Measurements from ENCODE around the gene PLEKHH2. TPM values are rescaled to one million over a fixed set of nuclear protein-coding genes. Genes with fewer than 3 reads are reported as not detected.

PLEKHH2 gene
- total RNA-seq, 1 experiment from 2014 or later, result 3.1 TPM

GRCh38 chr2:43593254-43593653 is 43.8 kb upstream of the PLEKHH2 start:
- Histone ChIP-seq H2BK5ac (ENCODE audit: insufficient read length, low read length) (no peak overlapping the region), H3K27me3 (ENCODE audit: insufficient read depth, low read length) (no peaks in the 10 kb centered on the region), H3K56ac (ENCODE audit: insufficient read length, low read depth, low read length) (no peak overlapping the region), H3K4me2 (ENCODE audit: insufficient read depth, insufficient read length, low read length) (no peak overlapping the region), H2BK20ac (ENCODE audit: low read depth, low read length, poor library complexity, severe bottlenecking) (no peak overlapping the region), H2AK5ac (ENCODE audit: insufficient read length, low read length) (no peak overlapping the region), H3K18ac (ENCODE audit: insufficient read length, low read depth, low read length) (no peak overlapping the region), H2AFZ (ENCODE audit: low read length) (no peak overlapping the region), H4K8ac (replicated peaks; ENCODE audit: insufficient read length, low read depth, low read length) (no peak overlapping the region), H3K4ac (ENCODE audit: low read depth, low read length) (no peak overlapping the region), H3K14ac (ENCODE audit: insufficient read depth, low read length) (no peak overlapping the region), H4K91ac (ENCODE audit: insufficient read length, low read depth, low read length) (no peak overlapping the region), H4K5ac (ENCODE audit: insufficient read length, low read depth, low read length) (no peak overlapping the region), H2BK120ac (ENCODE audit: low read depth, low read length, poor library complexity, severe bottlenecking) (no peak overlapping the region), H2BK12ac (ENCODE audit: insufficient read length, low read depth, low read length) (no peak overlapping the region), H2BK15ac (ENCODE audit: low read depth, low read length) (no peak overlapping the region), H3T11ph (ENCODE audit: low read length) (no peak overlapping the region), H3K23ac (ENCODE audit: insufficient read length, low read depth, low read length) (no peak overlapping the region), H3K9me3 (ENCODE audit: control insufficient read depth, low read depth, low read length) (no peaks in the 10 kb centered on the region), H3K9ac (ENCODE audit: extremely low read depth, insufficient read length, low read length) (no peak overlapping the region), H3K79me1 (ENCODE audit: insufficient read depth, low read depth, low read length, poor library complexity, severe bottlenecking) (no peaks in the 10 kb centered on the region), H3K23me2 (ENCODE audit: insufficient read length, low read depth, low read length, poor library complexity, severe bottlenecking) (peaks cover 9% of the 10 kb centered on the region), H3K27ac (ENCODE audit: insufficient read length, low read depth, low read length) (no peak overlapping the region), H3K4me1 (ENCODE audit: insufficient read depth, low read length) (no peaks in the 10 kb centered on the region), H4K20me1 (ENCODE audit: control insufficient read depth, insufficient read depth, insufficient read length) (no peaks in the 10 kb centered on the region), H3K79me2 (ENCODE audit: insufficient read depth, low read length) (peaks cover 3% of the 10 kb centered on the region; the same call in 1 of the 2 replicates)
- no peaks in the 10 kb centered on the region for H3K9me3 Mint-ChIP-seq
- peaks cover 2% of the 10 kb centered on the region; the same call in 1 of the 2 replicates for H3K27me3 Mint-ChIP-seq (ENCODE audit: low read depth)
- no peak for TF ChIP-seq CTCF (conservative IDR thresholded peaks at IDR 0.05)
- H3K4me1 Mint-ChIP-seq, result peaks cover 10 to 13% of the 10 kb centered on the region in 2 experiments
- H3K4me3 Mint-ChIP-seq, result no peak overlapping the region
- H3K36me3 Mint-ChIP-seq (ENCODE audit: insufficient read depth in 1 of 3, low read depth in 3 of 3), result peaks cover 0 to 14% (median 3%) of the 10 kb centered on the region in 3 experiments; a peak in 4 of 7 replicates
- H3K27ac Mint-ChIP-seq, result peak overlapping the region in 1 of 3 experiments; percentile 74; a peak in 1 of 7 replicates
- WGBS (ENCODE audit: extremely low coverage, insufficient read length, low lambda C conversion rate), result no CpG with 5 or more reads among the region's 3 CpGs
- no peak for DNase-seq

All from H9 (cell line).